Measurements from ENCODE around the gene ZNF780B.

Gene ZNF780B

DNA sequence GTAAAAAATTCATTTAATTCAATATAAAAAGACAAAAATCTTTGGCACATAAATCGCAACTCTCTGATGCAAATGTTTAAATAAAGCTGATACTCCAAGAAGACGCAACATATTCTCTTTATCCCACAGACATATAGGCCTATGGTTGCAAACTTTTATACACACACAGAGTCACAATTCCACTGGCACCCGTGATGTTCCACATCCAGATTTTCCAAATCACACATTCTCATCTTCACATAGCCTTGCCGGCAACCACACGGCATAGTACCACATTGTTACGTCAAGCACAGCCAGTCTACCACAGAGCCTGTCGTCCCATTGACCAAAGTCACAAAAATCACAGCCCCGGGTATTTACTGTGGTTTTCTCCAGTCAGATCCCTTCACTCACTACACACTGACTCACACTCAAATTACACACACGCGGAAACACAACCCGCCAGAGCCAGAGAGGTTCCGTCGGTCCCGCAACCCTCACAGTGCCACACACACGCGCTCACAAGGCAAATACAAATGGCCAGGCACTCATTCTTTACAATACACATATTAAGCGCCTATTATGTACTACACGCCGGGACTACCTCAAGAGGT is 59.7 kb downstream of the ZNF780B start:
- Histone ChIP-seq H3K4me3 (ENCODE audit: insufficient read depth in 1 of 2, low read depth in 1 of 2, low read length in 2 of 2) (peak overlapping the region; percentile 83 to 96), H3K9me3 (ENCODE audit: control insufficient read depth, low read length) (no peaks in the 10 kb centered on the region), H2BK5ac (ENCODE audit: low read depth, low read length, poor library complexity, severe bottlenecking) (no peak overlapping the region), H2AFZ (ENCODE audit: low read depth, low read length) (peak overlapping the region; percentile 94), H2AK5ac (ENCODE audit: low read length, severe bottlenecking) (no peak overlapping the region), H3K4me2 (ENCODE audit: low read length, poor library complexity, severe bottlenecking) (peak overlapping the region; percentile 65), H3K79me1 (replicated peaks; ENCODE audit: low read length, poor library complexity, severe bottlenecking) (peaks cover 26% of the 10 kb centered on the region), H3K27me3 (ENCODE audit: control insufficient read depth in 1 of 2, insufficient read depth in 1 of 2, low read length in 2 of 2) (no peaks in the 10 kb centered on the region), H3K9ac (ENCODE audit: low read length) (peak overlapping the region; percentile 97), H4K91ac (ENCODE audit: low read length) (no peak overlapping the region), H3K27ac (ENCODE audit: low read length, poor library complexity, severe bottlenecking) (peak overlapping the region; percentile 75), H3K18ac (ENCODE audit: low read depth in 1 of 2, low read length in 2 of 2) (peak overlapping the region; percentile 77 to 95), H3K4me1 (ENCODE audit: control insufficient read depth, insufficient read depth, low read depth, low read length) (peaks cover 8% of the 10 kb centered on the region), H3K14ac (ENCODE audit: low read length in 2 of 2) (peak overlapping the region in 1 of 2 experiments; percentile 91), H3K36me3 (ENCODE audit: control insufficient read depth in 1 of 2, insufficient read depth in 2 of 2, low read depth in 1 of 2, low read length in 2 of 2) (peaks cover 0 to 3% of the 10 kb centered on the region in 2 experiments), H3K23ac (ENCODE audit: low read length in 2 of 2) (peak overlapping the region in 1 of 2 experiments; percentile 57), H2BK12ac (ENCODE audit: low read length in 2 of 2) (peak overlapping the region; percentile 21 to 38), H3K4ac (ENCODE audit: low read depth in 1 of 2, low read length in 2 of 2) (peak overlapping the region; percentile 89 to 95), H2BK15ac (ENCODE audit: low read depth, poor library complexity, severe bottlenecking) (peak overlapping the region; percentile 60), H2BK120ac (ENCODE audit: low read depth, low read length) (no peak overlapping the region), H4K8ac (ENCODE audit: low read length) (peak overlapping the region; percentile 70)
- DNase-seq: peak; percentile 82
- WGBS: 13% methylated on average over 19 of the region's 19 CpGs

DNA sequence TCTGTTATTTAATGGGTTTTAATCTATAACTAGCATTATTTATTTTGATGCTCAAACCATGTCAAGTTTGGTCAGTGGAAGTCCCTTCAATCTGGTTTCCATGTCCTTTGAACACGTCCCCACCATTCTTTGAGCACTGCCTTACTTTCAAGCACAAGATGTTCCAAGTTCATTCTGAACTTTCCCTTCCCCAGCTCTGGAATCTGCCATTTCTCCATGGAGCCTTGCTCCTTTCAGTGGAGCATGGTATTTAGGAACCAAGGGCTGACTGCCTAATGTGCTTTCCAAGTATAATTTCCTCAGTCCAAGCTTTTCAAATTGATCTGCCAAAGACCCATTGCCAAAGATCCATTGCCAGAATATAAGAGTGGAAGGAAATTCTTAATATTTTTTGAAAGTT is 60.2 kb downstream of the ZNF780B start:
- H3K27me3 ChIP-seq (ENCODE audit: control insufficient read depth in 1 of 2, insufficient read depth in 1 of 2, low read length in 2 of 2): no peaks in the 10 kb centered on the region
- peaks cover 29% of the 10 kb centered on the region for H3K79me1 ChIP-seq (replicated peaks; ENCODE audit: low read length, poor library complexity, severe bottlenecking)
- H3K4me3 ChIP-seq (ENCODE audit: insufficient read depth in 1 of 2, low read depth in 1 of 2, low read length in 2 of 2): peak overlapping the region in 1 of 2 experiments; percentile 96
- no peak overlapping the region for H4K8ac ChIP-seq (ENCODE audit: low read length)
- H3K9ac ChIP-seq (ENCODE audit: low read length): peak overlapping the region; percentile 97
- DNase-seq: no peak
- no peak overlapping the region for H3K23ac ChIP-seq (ENCODE audit: low read length in 2 of 2)
- peaks cover 8% of the 10 kb centered on the region for H3K4me1 ChIP-seq (ENCODE audit: control insufficient read depth, insufficient read depth, low read depth, low read length)
- H3K14ac ChIP-seq (ENCODE audit: low read length in 2 of 2): no peak overlapping the region
- WGBS: 89% methylated on average over 1 of the region's 1 CpG
- H3K27ac ChIP-seq (ENCODE audit: low read length, poor library complexity, severe bottlenecking): no peak overlapping the region
- H3K36me3 ChIP-seq (ENCODE audit: control insufficient read depth in 1 of 2, insufficient read depth in 2 of 2, low read depth in 1 of 2, low read length in 2 of 2): peaks cover 0 to 3% of the 10 kb centered on the region in 2 experiments
- H2BK15ac ChIP-seq (ENCODE audit: low read depth, poor library complexity, severe bottlenecking): no peak overlapping the region
- H2BK12ac ChIP-seq (ENCODE audit: low read length in 2 of 2): no peak overlapping the region
- no peak overlapping the region for H2AK5ac ChIP-seq (ENCODE audit: low read length, severe bottlenecking)
- no peaks in the 10 kb centered on the region for H3K9me3 ChIP-seq (ENCODE audit: control insufficient read depth, low read length)
- no peak overlapping the region for H3K18ac ChIP-seq (ENCODE audit: low read depth in 1 of 2, low read length in 2 of 2)
- no peak overlapping the region for H3K4ac ChIP-seq (ENCODE audit: low read depth in 1 of 2, low read length in 2 of 2)
- no peak overlapping the region for H2AFZ ChIP-seq (ENCODE audit: low read depth, low read length)
- H2BK120ac ChIP-seq (ENCODE audit: low read depth, low read length): no peak overlapping the region
- peak overlapping the region; percentile 64 for H3K4me2 ChIP-seq (ENCODE audit: low read length, poor library complexity, severe bottlenecking)
- H4K91ac ChIP-seq (ENCODE audit: low read length): no peak overlapping the region
- no peak overlapping the region for H2BK5ac ChIP-seq (ENCODE audit: low read depth, low read length, poor library complexity, severe bottlenecking)

DNA sequence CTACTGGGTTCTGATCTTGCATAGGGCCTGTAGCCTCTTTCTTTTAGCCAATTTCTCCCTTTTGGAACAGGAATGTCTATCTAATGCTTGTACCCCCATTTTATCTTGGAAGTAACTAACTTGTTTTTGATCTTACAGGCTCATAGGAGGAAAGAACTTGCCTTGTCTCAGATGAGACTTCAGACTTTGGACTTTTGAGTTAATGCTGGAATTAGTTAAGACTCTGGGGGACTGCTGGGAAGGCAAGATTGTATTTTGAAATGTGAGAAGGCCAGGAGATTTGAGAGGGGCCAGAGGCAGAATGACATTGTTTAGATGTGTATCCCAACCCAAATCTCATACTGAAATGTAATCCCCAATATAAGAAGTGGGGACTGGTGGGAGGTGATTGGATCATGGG is 61.7 kb downstream of the ZNF780B start:
- no peak overlapping the region for H3K18ac ChIP-seq (ENCODE audit: low read depth in 1 of 2, low read length in 2 of 2)
- no peaks in the 10 kb centered on the region for H3K9me3 ChIP-seq (ENCODE audit: control insufficient read depth, low read length)
- H2BK120ac ChIP-seq (ENCODE audit: low read depth, low read length): no peak overlapping the region
- H3K4me2 ChIP-seq (ENCODE audit: low read length, poor library complexity, severe bottlenecking): no peak overlapping the region
- H2AK5ac ChIP-seq (ENCODE audit: low read length, severe bottlenecking): no peak overlapping the region
- H2BK5ac ChIP-seq (ENCODE audit: low read depth, low read length, poor library complexity, severe bottlenecking): no peak overlapping the region
- H4K91ac ChIP-seq (ENCODE audit: low read length): no peak overlapping the region
- H3K14ac ChIP-seq (ENCODE audit: low read length in 2 of 2): no peak overlapping the region
- no peak overlapping the region for H3K9ac ChIP-seq (ENCODE audit: low read length)
- DNase-seq: no peak
- no peak overlapping the region for H2BK12ac ChIP-seq (ENCODE audit: low read length in 2 of 2)
- H3K27me3 ChIP-seq (ENCODE audit: control insufficient read depth in 1 of 2, insufficient read depth in 1 of 2, low read length in 2 of 2): no peaks in the 10 kb centered on the region
- peaks cover 0 to 3% of the 10 kb centered on the region in 2 experiments for H3K36me3 ChIP-seq (ENCODE audit: control insufficient read depth in 1 of 2, insufficient read depth in 2 of 2, low read depth in 1 of 2, low read length in 2 of 2)
- H2AFZ ChIP-seq (ENCODE audit: low read depth, low read length): no peak overlapping the region
- H4K8ac ChIP-seq (ENCODE audit: low read length): no peak overlapping the region
- H3K79me1 ChIP-seq (replicated peaks; ENCODE audit: low read length, poor library complexity, severe bottlenecking): peaks cover 29% of the 10 kb centered on the region
- H3K23ac ChIP-seq (ENCODE audit: low read length in 2 of 2): no peak overlapping the region
- no peak overlapping the region for H3K27ac ChIP-seq (ENCODE audit: low read length, poor library complexity, severe bottlenecking)
- H3K4ac ChIP-seq (ENCODE audit: low read depth in 1 of 2, low read length in 2 of 2): no peak overlapping the region
- H2BK15ac ChIP-seq (ENCODE audit: low read depth, poor library complexity, severe bottlenecking): no peak overlapping the region
- no peak overlapping the region for H3K4me3 ChIP-seq (ENCODE audit: insufficient read depth in 1 of 2, low read depth in 1 of 2, low read length in 2 of 2)
- H3K4me1 ChIP-seq (ENCODE audit: control insufficient read depth, insufficient read depth, low read depth, low read length): peaks cover 8% of the 10 kb centered on the region

DNA sequence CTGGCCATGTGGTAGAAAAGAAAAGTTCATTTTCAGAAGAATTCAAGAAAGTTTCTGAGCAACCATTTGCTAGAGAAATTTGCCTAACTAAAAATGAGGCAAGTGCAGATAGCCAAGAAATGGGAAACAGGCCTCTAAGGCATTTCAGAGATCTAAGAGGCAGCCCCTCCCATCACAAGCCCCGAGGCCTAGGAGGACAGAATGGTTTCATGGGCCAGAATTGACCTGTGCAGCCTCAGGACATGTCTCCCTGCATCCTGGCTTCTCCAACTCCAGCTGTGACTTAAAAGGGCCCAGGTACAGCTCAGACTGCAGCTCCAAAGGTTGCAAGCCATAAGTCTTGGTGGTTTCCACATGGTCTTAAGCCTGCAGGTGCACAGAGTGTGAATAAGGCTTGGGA is 62.4 kb downstream of the ZNF780B start:
- Histone ChIP-seq H4K8ac (ENCODE audit: low read length) (no peak overlapping the region), H4K91ac (ENCODE audit: low read length) (no peak overlapping the region), H3K18ac (ENCODE audit: low read depth in 1 of 2, low read length in 2 of 2) (no peak overlapping the region), H2BK15ac (ENCODE audit: low read depth, poor library complexity, severe bottlenecking) (no peak overlapping the region), H3K27me3 (ENCODE audit: control insufficient read depth in 1 of 2, insufficient read depth in 1 of 2, low read length in 2 of 2) (no peaks in the 10 kb centered on the region), H3K4me1 (ENCODE audit: control insufficient read depth, insufficient read depth, low read depth, low read length) (peaks cover 8% of the 10 kb centered on the region), H3K36me3 (ENCODE audit: control insufficient read depth in 1 of 2, insufficient read depth in 2 of 2, low read depth in 1 of 2, low read length in 2 of 2) (peaks cover 0 to 3% of the 10 kb centered on the region in 2 experiments), H3K4me2 (ENCODE audit: low read length, poor library complexity, severe bottlenecking) (no peak overlapping the region), H2AK5ac (ENCODE audit: low read length, severe bottlenecking) (no peak overlapping the region), H2BK5ac (ENCODE audit: low read depth, low read length, poor library complexity, severe bottlenecking) (no peak overlapping the region), H3K79me1 (replicated peaks; ENCODE audit: low read length, poor library complexity, severe bottlenecking) (peaks cover 29% of the 10 kb centered on the region), H3K9me3 (ENCODE audit: control insufficient read depth, low read length) (no peaks in the 10 kb centered on the region), H2BK12ac (ENCODE audit: low read length in 2 of 2) (no peak overlapping the region), H3K4ac (ENCODE audit: low read depth in 1 of 2, low read length in 2 of 2) (no peak overlapping the region), H3K27ac (ENCODE audit: low read length, poor library complexity, severe bottlenecking) (no peak overlapping the region), H3K4me3 (ENCODE audit: insufficient read depth in 1 of 2, low read depth in 1 of 2, low read length in 2 of 2) (no peak overlapping the region), H3K9ac (ENCODE audit: low read length) (no peak overlapping the region), H2BK120ac (ENCODE audit: low read depth, low read length) (no peak overlapping the region), H2AFZ (ENCODE audit: low read depth, low read length) (no peak overlapping the region), H3K23ac (ENCODE audit: low read length in 2 of 2) (no peak overlapping the region), H3K14ac (ENCODE audit: low read length in 2 of 2) (no peak overlapping the region)
- DNase-seq: no peak
- WGBS: 100% methylated on average over 1 of the region's 1 CpG
